ENCODE measurements around the gene KRTAP10-1.
"Not testable (repeated sequence)": the region's sequence is repeated elsewhere in the genome, so short reads cannot be mapped to it uniquely, and the experiment has no call there.

KRTAP10-1 gene

GRCh38 chr21:44582055-44582454 lies 42.1 kb upstream of the KRTAP10-1 start:
- no peak for TF ChIP-seq TARDBP (IDR thresholded peaks at IDR 0.05)
- no peak for TF ChIP-seq FOXA1 (IDR thresholded peaks at IDR 0.05)
- no peak for TF ChIP-seq SUZ12 (IDR thresholded peaks at IDR 0.05)
- TF ChIP-seq HDGF (IDR thresholded peaks at IDR 0.05; ENCODE audit: borderline replicate concordance) = no peak
- no peak for TF ChIP-seq CTBP1 (IDR thresholded peaks at IDR 0.05; ENCODE audit: borderline replicate concordance)
- TF ChIP-seq FOXK2 (IDR thresholded peaks at IDR 0.05) = no peak
- no peak for TF ChIP-seq BHLHE40 (IDR thresholded peaks at IDR 0.05; ENCODE audit: borderline replicate concordance)
- TF ChIP-seq ARNT (IDR thresholded peaks at IDR 0.05) = no peak
- TF ChIP-seq PKNOX1 (IDR thresholded peaks at IDR 0.05) = no peak
- TF ChIP-seq ELF4 (IDR thresholded peaks at IDR 0.05) = no peak
- TF ChIP-seq FOXM1 (IDR thresholded peaks at IDR 0.05; ENCODE audit: borderline replicate concordance) = no peak
- TF ChIP-seq L3MBTL2 (conservative IDR thresholded peaks at IDR 0.05) = no peak
- TF ChIP-seq ZNF384 (IDR thresholded peaks at IDR 0.05) = no peak
- TF ChIP-seq NFRKB (IDR thresholded peaks at IDR 0.05) = no peak
- TF ChIP-seq LEF1 (IDR thresholded peaks at IDR 0.05; ENCODE audit: borderline replicate concordance) = no peak
- TF ChIP-seq SP1 (IDR thresholded peaks at IDR 0.05) = no peak
- DNase-seq (ENCODE audit: extremely low spot score) = no peak
- ChIA-PET POLR2A (no interaction called here), CTCF (no interaction called here)

GRCh38 chr21:44581158-44581557 lies 41.2 kb upstream of the KRTAP10-1 start:
- DNase-seq (ENCODE audit: extremely low spot score) = no peak
- POLR2A ChIA-PET = no interaction called here
- CTCF ChIA-PET = no interaction called here
- no peak for TF ChIP-seq FOXA1 (IDR thresholded peaks at IDR 0.05)
- TF ChIP-seq TARDBP (IDR thresholded peaks at IDR 0.05) = no peak
- TF ChIP-seq ELF4 (IDR thresholded peaks at IDR 0.05) = no peak
- TF ChIP-seq ARNT (IDR thresholded peaks at IDR 0.05) = no peak
- no peak for TF ChIP-seq LEF1 (IDR thresholded peaks at IDR 0.05; ENCODE audit: borderline replicate concordance)
- no peak for TF ChIP-seq NFRKB (IDR thresholded peaks at IDR 0.05)
- TF ChIP-seq BHLHE40 (IDR thresholded peaks at IDR 0.05; ENCODE audit: borderline replicate concordance) = no peak
- no peak for TF ChIP-seq HDGF (IDR thresholded peaks at IDR 0.05; ENCODE audit: borderline replicate concordance)

- POLR2A ChIA-PET; DNase-seq (ENCODE audit: extremely low spot score); CTCF ChIA-PET: not testable (repeated sequence)
Measured at GRCh38 chr21:44580231-44580821, 40.3 kb upstream of the KRTAP10-1 start, which contains the start of gene KRTAP10-5. TSS of gene KRTAP10-5 (minus strand) at chr21:44580604. CDS start at chr21:44580578, 26 bp downstream.

GRCh38 chr21:44579833-44580144 lies 39.8 kb upstream of the KRTAP10-1 start:
- CTCF ChIA-PET = no interaction called here
- POLR2A ChIA-PET = no interaction called here
- TF ChIP-seq LEF1 (IDR thresholded peaks at IDR 0.05; ENCODE audit: borderline replicate concordance) (no peak), ZNF384 (IDR thresholded peaks at IDR 0.05) (no peak), PKNOX1 (IDR thresholded peaks at IDR 0.05) (no peak), NFRKB (IDR thresholded peaks at IDR 0.05) (no peak), TARDBP (IDR thresholded peaks at IDR 0.05) (no peak), SP1 (IDR thresholded peaks at IDR 0.05) (no peak), HDGF (IDR thresholded peaks at IDR 0.05; ENCODE audit: borderline replicate concordance) (no peak), ELF4 (IDR thresholded peaks at IDR 0.05) (no peak), FOXA1 (IDR thresholded peaks at IDR 0.05) (no peak), CTBP1 (IDR thresholded peaks at IDR 0.05; ENCODE audit: borderline replicate concordance) (no peak), ARNT (IDR thresholded peaks at IDR 0.05) (no peak), SUZ12 (IDR thresholded peaks at IDR 0.05) (no peak), L3MBTL2 (conservative IDR thresholded peaks at IDR 0.05) (no peak), FOXM1 (IDR thresholded peaks at IDR 0.05; ENCODE audit: borderline replicate concordance) (no peak), BHLHE40 (IDR thresholded peaks at IDR 0.05; ENCODE audit: borderline replicate concordance) (no peak), FOXK2 (IDR thresholded peaks at IDR 0.05) (no peak)
- no peak for DNase-seq (ENCODE audit: extremely low spot score)

GRCh38 chr21:44579056-44579832 lies 39.2 kb upstream of the KRTAP10-1 start:
- DNase-seq (ENCODE audit: extremely low spot score) = no peak
- TF ChIP-seq BHLHE40 (IDR thresholded peaks at IDR 0.05; ENCODE audit: borderline replicate concordance) = no peak
- ChIA-PET CTCF (no interaction called here), POLR2A (no interaction called here)

GRCh38 chr21:44578371-44579055 lies 38.5 kb upstream of the KRTAP10-1 start:
- CTCF ChIA-PET = no interaction called here
- POLR2A ChIA-PET = no interaction called here
- TF ChIP-seq HDGF (IDR thresholded peaks at IDR 0.05; ENCODE audit: borderline replicate concordance) = no peak
- TF ChIP-seq ZNF384 (IDR thresholded peaks at IDR 0.05) = no peak
- no peak for TF ChIP-seq LEF1 (IDR thresholded peaks at IDR 0.05; ENCODE audit: borderline replicate concordance)
- TF ChIP-seq L3MBTL2 (conservative IDR thresholded peaks at IDR 0.05) = no peak
- DNase-seq (ENCODE audit: extremely low spot score) = no peak

- ChIA-PET POLR2A (no interaction called here), CTCF (no interaction called here)
- TF ChIP-seq ZNF384 (IDR thresholded peaks at IDR 0.05) (no peak), L3MBTL2 (conservative IDR thresholded peaks at IDR 0.05) (no peak), ELF4 (IDR thresholded peaks at IDR 0.05) (no peak), FOXM1 (IDR thresholded peaks at IDR 0.05; ENCODE audit: borderline replicate concordance) (no peak), TARDBP (IDR thresholded peaks at IDR 0.05) (no peak), ARNT (IDR thresholded peaks at IDR 0.05) (no peak)
- no peak for DNase-seq (ENCODE audit: extremely low spot score)
Measured at GRCh38 chr21:44576025-44576420, 36.0 kb upstream of the KRTAP10-1 start.

All from HEK293T (cell line).